GM12878 (cell line): Measurements from ENCODE around the gene EPN1. TPM values are rescaled to one million over a fixed set of nuclear protein-coding genes. Genes with fewer than 3 reads are reported as not detected.

Experiments
- ATF3 ChIP-seq: IDR thresholded peaks from 2 replicates; pipeline ENCODE4 v1.6.1; 2011; ENCODE audit warnings: low read depth, mild to moderate bottlenecking, low read length, moderate library complexity, borderline replicate concordance; ENCODE audit errors: extremely low read depth
- BHLHE40 ChIP-seq, 2 experiments: fragments of 450-650 bp in 1 of 2; IDR thresholded peaks; 2 replicates each; pipeline ENCODE4 v1.6.1; 2011 to 2017; ENCODE audit warnings: low read depth in 2 of 2, borderline replicate concordance in 1 of 2, improper control_type of control experiment in 1 of 2, low read length in 1 of 2, mild to moderate bottlenecking in 1 of 2
- CREM ChIP-seq: IDR thresholded peaks from 2 replicates; pipeline ENCODE4 v1.6.1; 2014; ENCODE audit warnings: antibody characterized with exemption, low read depth
- E2F8 ChIP-seq: fragments of 450-650 bp; IDR thresholded peaks from 2 replicates; pipeline ENCODE4 v1.6.1; 2018; ENCODE audit warnings: mild to moderate bottlenecking, low read depth, moderate library complexity; ENCODE audit not compliant: partially characterized antibody
- E4F1 ChIP-seq: fragments of 450-650 bp; IDR thresholded peaks from 2 replicates; pipeline ENCODE4 v1.6.1; 2018; ENCODE audit warnings: borderline replicate concordance, mild to moderate bottlenecking; ENCODE audit not compliant: partially characterized antibody
- GATAD2B ChIP-seq: fragments of 450-650 bp; conservative IDR thresholded peaks from 2 replicates; pipeline ENCODE4 v1.6.1; 2017; ENCODE audit warnings: low read depth, mild to moderate bottlenecking, moderate library complexity
- IKZF2 ChIP-seq, 2 experiments: fragments of 450-650 bp; IDR thresholded peaks; 2 replicates each; pipeline ENCODE4 v1.6.1; 2017; ENCODE audit warnings: mild to moderate bottlenecking in 2 of 2, moderate library complexity in 2 of 2
- KLF5 ChIP-seq: fragments of 450-650 bp; IDR thresholded peaks from 2 replicates; pipeline ENCODE4 v1.6.1; 2014; ENCODE audit warnings: mild to moderate bottlenecking; ENCODE audit not compliant: partially characterized antibody
- LARP7 ChIP-seq: fragments of 450-650 bp; IDR thresholded peaks from 2 replicates; pipeline ENCODE4 v1.6.1; 2017; ENCODE audit warnings: mild to moderate bottlenecking
- MXI1 ChIP-seq: fragments of 150-350 bp; IDR thresholded peaks from 2 replicates; pipeline ENCODE4 v1.6.1; 2011; ENCODE audit warnings: low read depth, mild to moderate bottlenecking, inconsistent platforms, low read length, improper control_type of control experiment
- NBN ChIP-seq: fragments of 450-650 bp; IDR thresholded peaks from 2 replicates; pipeline ENCODE4 v1.6.1; 2016
- NFYA ChIP-seq: IDR thresholded peaks from 2 replicates; pipeline ENCODE4 v1.6.1; 2011; ENCODE audit warnings: low read depth, mild to moderate bottlenecking, low read length, improper control_type of control experiment, borderline replicate concordance
- NR2C1 ChIP-seq: fragments of 450-650 bp; IDR thresholded peaks from 2 replicates; pipeline ENCODE4 v1.6.1; 2017; ENCODE audit warnings: antibody characterized with exemption, mild to moderate bottlenecking, moderate library complexity
- RELA ChIP-seq: fragments of 450-650 bp; IDR thresholded peaks from 2 replicates; pipeline ENCODE4 v1.8.0; 2014; ENCODE audit warnings: borderline replicate concordance; ENCODE audit not compliant: partially characterized antibody
- SMAD1 ChIP-seq: fragments of 450-650 bp; IDR thresholded peaks from 2 replicates; pipeline ENCODE4 v1.6.1; 2018; ENCODE audit warnings: mild to moderate bottlenecking, low read depth; ENCODE audit not compliant: partially characterized antibody
- SP1 ChIP-seq: IDR thresholded peaks from one replicate; pipeline ENCODE4 v1.6.1; 2011; ENCODE audit warnings: low read depth, low read length
- TAF1 ChIP-seq: IDR thresholded peaks from 2 replicates; pipeline ENCODE4 v1.6.1; 2011; ENCODE audit warnings: mild to moderate bottlenecking, low read depth, low read length, borderline replicate concordance
- TCF12 ChIP-seq: IDR thresholded peaks from 2 replicates; pipeline ENCODE4 v1.6.1; 2011; ENCODE audit warnings: low read depth, mild to moderate bottlenecking, low read length
- WRNIP1 ChIP-seq: IDR thresholded peaks from 2 replicates; pipeline ENCODE4 v1.6.1; 2011; ENCODE audit warnings: low read depth, low read length, improper control_type of control experiment, borderline replicate concordance
- ZBTB40 ChIP-seq: fragments of 450-650 bp; IDR thresholded peaks from 2 replicates; pipeline ENCODE4 v1.6.1; 2016; ENCODE audit warnings: mild to moderate bottlenecking, moderate library complexity, borderline replicate concordance
- polyA plus RNA-seq, 11 experiments: library from polyadenylated mRNA; depleted of rRNA in 4 of 11; unstranded in 6 of 11; stranded (reverse) in 5 of 11; fragments of >200 nt; fragmentation: Nextera tagmentation in 4 of 11; fragmentation: Illumina TruSeq in 1 of 11; extraction: Ambion mirVana in 4 of 11; extraction: Trizol in 1 of 11; gene quantifications; 1 replicate in 1 of 11; 2 replicates in 10 of 11; pipeline versions ENCODE4 v1.2.1 to v1.2.3, GENCODE V29; 2011 to 2016; ENCODE audit warnings: inconsistent platforms in 2 of 11, missing spikeins in 2 of 11, low read depth in 1 of 11
- total RNA-seq, 4 experiments: library from RNA; depleted of rRNA in 3 of 4; stranded (reverse); fragments of >200 nt in 3 of 4; fragmentation: Illumina TruSeq in 1 of 4; extraction: Trizol in 1 of 4; gene quantifications; 2 replicates each; pipeline versions ENCODE4 v1.2.1 to v1.2.3, GENCODE V29; 2013 to 2021

The EPN1 gene
- total and polyA plus RNA-seq, 10 of the 15 experiments (the other 5 are each of a cell fraction or from before 2014, with no cell fraction given) = 0.11 to 88.5 (median 10.6) TPM

- TF ChIP-seq KLF5 (peak; percentile 77), SMAD1 (peak; percentile 84), E4F1 (peak; percentile 83), CREM (peak; percentile 46; the same call in 1 of the 2 replicates), SP1 (peak; percentile 64), BHLHE40 (IDR thresholded peaks at IDR 0.05; ENCODE audit: borderline replicate concordance in 1 of 2, low read depth in 2 of 2, low read length in 1 of 2) (peak; percentile 59 to 72), NR2C1 (peak; percentile 82), IKZF2 (IDR thresholded peaks at IDR 0.05) (0 out of 4 replicates have a peak, but pooled peaks of 1 of the 2 experiments have one; percentile 31), GATAD2B (peak; percentile 42; the same call in 1 of the 2 replicates), E2F8 (peak; percentile 93), LARP7 (peak; percentile 93), TCF12 (0 out of 2 replicates have a peak, but pooled peaks have one; percentile 34), TAF1 (peak; percentile 65; the same call in 1 of the 2 replicates), ATF3 (peak; percentile 68; the same call in 1 of the 2 replicates), ZBTB40 (peak; percentile 83; the same call in 1 of the 2 replicates), RELA (peak; percentile 13), MXI1 (peak; percentile 94; the same call in 1 of the 2 replicates), NBN (no peak; the same call in none of the 2 replicates), WRNIP1 (no peak), NFYA (peak; percentile 13; the same call in 1 of the 2 replicates)
Measured at GRCh38 chr19:55653651-55654322, 21.2 kb upstream of the EPN1 start (continued).
